Liver (tissue), 9 donors: ENCODE data around the gene CNFN. TPM values are rescaled to one million over a fixed set of nuclear protein-coding genes. Genes with fewer than 3 reads are reported as not detected.

Source experiments
- DNase-seq: peaks from one replicate; pipeline ENCODE4 v3.0.0-alpha.2; 2017; ENCODE audit warnings: low spot score
- H3K27ac ChIP-seq, 2 donors: one replicate each; pipeline ENCODE4 v1.7.0; 2013; ENCODE audit warnings: inconsistent platforms in 2 of 2, low read length in 2 of 2, control low read depth in 1 of 2, low read depth in 1 of 2, mild to moderate bottlenecking in 1 of 2
- H3K27me3 ChIP-seq, 4 donors: one replicate each; pipeline versions ENCODE4 v1.6.1 to v1.7.0; 2013; ENCODE audit warnings: low read length in 3 of 4, inconsistent platforms in 1 of 4, mild to moderate bottlenecking in 1 of 4, moderate library complexity in 1 of 4; ENCODE audit not compliant: control insufficient read depth in 4 of 4, insufficient read depth in 4 of 4
- H3K36me3 ChIP-seq, 4 donors: one replicate each; pipeline versions ENCODE4 v1.6.1 to v1.7.0; 2013; ENCODE audit warnings: low read length in 3 of 4, mild to moderate bottlenecking in 3 of 4, low read depth in 1 of 4, moderate library complexity in 1 of 4; ENCODE audit not compliant: control insufficient read depth in 4 of 4, insufficient read depth in 3 of 4
- H3K4me1 ChIP-seq, 4 donors: one replicate each; pipeline versions ENCODE4 v1.6.1 to v1.7.0; 2013; ENCODE audit warnings: low read length in 3 of 4, mild to moderate bottlenecking in 3 of 4, moderate library complexity in 1 of 4; ENCODE audit not compliant: control insufficient read depth in 4 of 4, insufficient read depth in 4 of 4
- H3K4me3 ChIP-seq, 3 donors: one replicate each; pipeline versions ENCODE4 v1.6.1 to v1.7.0; 2013; ENCODE audit warnings: low read length in 3 of 3, control low read depth in 1 of 3, low read depth in 1 of 3, mild to moderate bottlenecking in 1 of 3
- H3K9ac ChIP-seq, 2 donors: one replicate each; pipeline ENCODE4 v1.7.0; 2013; ENCODE audit warnings: low read length in 2 of 2, mild to moderate bottlenecking in 2 of 2, moderate library complexity in 2 of 2, control low read depth in 1 of 2, low read depth in 1 of 2
- H3K9me3 ChIP-seq, 4 donors: one replicate each; pipeline versions ENCODE4 v1.6.1 to v1.7.0; 2013; ENCODE audit warnings: low read length in 3 of 4; ENCODE audit not compliant: control insufficient read depth in 4 of 4
- ATF3 ChIP-seq: IDR thresholded peaks from 2 replicates; pipeline ENCODE4 v1.6.1; 2016; ENCODE audit warnings: antibody characterized with exemption
- CTCF ChIP-seq: fragments of 150-350 bp; IDR thresholded peaks from 2 replicates; pipeline ENCODE4 v1.5.1; 2017; ENCODE audit warnings: improper control_type of control experiment, low read depth, low read length; ENCODE audit not compliant: missing input control
- FOXA1 ChIP-seq: IDR thresholded peaks from 2 replicates; pipeline ENCODE4 v1.6.1; 2016; ENCODE audit warnings: antibody characterized with exemption
- FOXA2 ChIP-seq: IDR thresholded peaks from 2 replicates; pipeline ENCODE4 v1.6.1; 2016; ENCODE audit warnings: antibody characterized with exemption
- GABPA ChIP-seq, 2 donors: IDR thresholded peaks in 1 of 2; conservative IDR thresholded peaks in 1 of 2; 2 replicates each; pipeline ENCODE4 v1.6.1; 2016; ENCODE audit warnings: antibody characterized with exemption in 2 of 2, mild to moderate bottlenecking in 1 of 2, moderate library complexity in 1 of 2
- HNF4A ChIP-seq, 2 donors: conservative IDR thresholded peaks; 2 replicates each; pipeline ENCODE4 v1.6.1; 2016; ENCODE audit warnings: antibody characterized with exemption in 2 of 2, mild to moderate bottlenecking in 2 of 2
- JUND ChIP-seq, 2 donors: IDR thresholded peaks; 2 replicates each; pipeline ENCODE4 v1.6.1; 2016; ENCODE audit warnings: antibody characterized with exemption in 2 of 2
- NR2F2 ChIP-seq: IDR thresholded peaks from 2 replicates; pipeline ENCODE4 v1.6.1; 2016; ENCODE audit warnings: antibody characterized with exemption
- RAD21 ChIP-seq, 2 donors: IDR thresholded peaks; 2 replicates each; pipeline ENCODE4 v1.6.1; 2016; ENCODE audit warnings: antibody characterized with exemption in 2 of 2, mild to moderate bottlenecking in 2 of 2
- RXRA ChIP-seq, 2 donors: IDR thresholded peaks; 2 replicates each; pipeline ENCODE4 v1.6.1; 2017 to 2018; ENCODE audit warnings: antibody characterized with exemption in 2 of 2, mild to moderate bottlenecking in 1 of 2
- SP1 ChIP-seq: IDR thresholded peaks from 2 replicates; pipeline ENCODE4 v1.6.1; 2018; ENCODE audit warnings: antibody characterized with exemption, mild to moderate bottlenecking
- TAF1 ChIP-seq: conservative IDR thresholded peaks from 2 replicates; pipeline ENCODE4 v1.6.1; 2016; ENCODE audit warnings: antibody characterized with exemption, mild to moderate bottlenecking
- YY1 ChIP-seq: IDR thresholded peaks from 2 replicates; pipeline ENCODE4 v1.6.1; 2016; ENCODE audit warnings: antibody characterized with exemption, mild to moderate bottlenecking
- WGBS: extraction: QIAGEN DNeasy Blood & Tissue Kit; methylation state at CpG from one replicate; pipeline ENCODE4 v1.1.7; 2013; 5-methylcytosine and 5-hydroxymethylcytosine counted together
- polyA plus RNA-seq, 2 donors: library from polyadenylated mRNA; stranded (reverse) in 1 of 2; unstranded in 1 of 2; fragments of 200-250 nt in 1 of 2; fragments of >200 nt in 1 of 2; fragmentation: Nextera tagmentation in 1 of 2; extraction: Ambion mirVana in 1 of 2; gene quantifications; one replicate each; pipeline versions ENCODE4 v1.2.1 to v1.2.3, GENCODE V29; 2013 to 2015
- total RNA-seq, 2 donors: library from RNA; depleted of rRNA; stranded (reverse); fragments of >200 nt; gene quantifications; one replicate each; pipeline ENCODE4 v1.2.3, GENCODE V29; 2014
- TF ChIP-seq, protein P1 (sequence below): IDR thresholded peaks from 2 replicates; pipeline ENCODE4 v1.6.1; 2016; ENCODE audit warnings: antibody characterized with exemption
- TF ChIP-seq, protein P2 (sequence below): IDR thresholded peaks from 2 replicates; pipeline ENCODE4 v1.6.1; 2016; ENCODE audit warnings: antibody characterized with exemption
- donor health status: healthy.
- donor health status: healthy.
- donor health status: healthy.
- donor health status: healthy.
- donor health status: healthy.

Gene CNFN
- total and polyA plus RNA-seq, 4 donors = 0.57 to 1.2 TPM; not detected in 2

DNA sequence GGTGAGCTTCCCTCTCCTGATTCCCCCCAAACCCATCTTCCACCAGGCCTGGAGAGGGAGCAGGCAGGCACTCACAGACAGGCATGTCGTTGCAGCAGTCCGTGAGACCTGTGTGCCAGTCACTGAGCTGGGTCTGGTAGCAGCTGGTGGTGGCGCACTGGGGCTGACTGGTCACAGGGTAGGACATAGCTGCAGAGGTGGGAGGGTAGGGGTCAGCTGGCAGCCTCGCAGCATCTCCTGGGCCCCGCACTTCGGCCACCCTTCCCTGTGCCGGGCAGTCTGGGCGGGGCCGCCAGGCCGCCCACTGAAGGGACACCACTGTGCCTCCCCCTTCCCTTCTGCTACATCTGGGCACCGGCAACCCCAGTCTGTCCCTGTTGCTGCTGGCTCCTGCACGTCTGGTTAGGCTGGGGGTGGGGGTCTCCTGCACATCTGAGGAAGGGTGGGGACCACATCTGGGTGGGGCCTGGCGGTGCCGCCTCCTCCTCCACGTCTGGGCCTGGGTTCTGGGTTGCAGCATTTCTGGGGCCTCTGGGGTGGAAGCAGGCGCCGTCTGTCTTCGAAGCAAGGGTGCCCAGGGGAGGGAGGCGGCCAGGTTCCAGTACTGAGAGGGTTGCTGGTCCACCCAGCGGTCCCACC is 1.1 kb downstream of the CNFN start:
- H3K4me1 ChIP-seq = peaks cover 0 to 5% (median 4%) of the 10 kb centered on the region in 4 donors
- 75% methylated on average over 20 of the region's 20 CpGs for WGBS
- H3K9me3 ChIP-seq = no peaks in the 10 kb centered on the region
- no peak overlapping the region for H3K27ac ChIP-seq
- no peak for TF ChIP-seq JUND (IDR thresholded peaks at IDR 0.05)
- TF ChIP-seq RXRA (IDR thresholded peaks at IDR 0.05) = no peak
- DNase-seq = no peak
- H3K4me3 ChIP-seq = no peak overlapping the region
- H3K27me3 ChIP-seq = peaks cover 0 to 6% (median 0%) of the 10 kb centered on the region in 4 donors
- no peaks in the 10 kb centered on the region for H3K36me3 ChIP-seq
- H3K9ac ChIP-seq = no peak overlapping the region

DNA sequence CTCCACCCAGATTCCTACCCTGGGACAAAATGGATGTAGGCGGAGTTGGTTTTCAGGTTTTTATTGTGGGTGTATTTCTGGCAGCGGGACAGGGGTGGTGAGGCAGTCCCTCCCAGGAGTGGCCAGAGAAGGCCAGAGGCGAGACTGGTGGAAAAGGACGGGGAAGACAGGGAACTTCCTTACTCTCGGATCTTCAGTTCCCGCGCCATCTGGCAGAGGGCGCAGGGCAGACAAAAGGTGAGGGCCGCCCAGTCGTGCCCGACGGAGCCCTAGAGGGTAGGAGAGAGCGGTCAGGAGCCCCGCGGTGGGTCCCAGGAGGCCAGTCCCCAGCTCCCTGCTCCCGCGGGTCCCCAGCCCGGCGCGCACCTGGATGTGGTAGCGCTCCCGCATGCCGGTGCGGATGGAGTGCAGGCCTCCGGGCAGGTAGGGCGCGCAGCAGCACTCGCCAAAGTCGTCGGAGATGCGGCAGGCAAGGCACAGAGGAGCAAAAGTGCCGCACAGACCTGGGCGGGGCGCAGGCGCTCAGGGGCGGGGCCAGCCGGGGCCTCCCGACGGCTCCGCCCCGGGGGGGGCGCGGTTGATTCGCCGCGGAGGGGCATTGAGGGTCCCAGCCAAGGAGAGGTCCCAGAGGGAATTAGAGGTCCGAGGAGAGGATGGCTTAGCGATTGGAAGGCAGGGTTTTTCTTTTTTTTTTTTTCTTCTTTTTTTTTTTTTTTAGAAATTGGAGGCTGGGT is 3.0 kb downstream of the CNFN start:
- 4% methylated on average over 48 of the region's 48 CpGs for WGBS
- Histone ChIP-seq H3K27ac (no peak overlapping the region), H3K36me3 (no peaks in the 10 kb centered on the region), H3K27me3 (peaks cover 0 to 6% (median 0%) of the 10 kb centered on the region in 4 donors), H3K9ac (no peak overlapping the region), H3K4me3 (peak overlapping the region in 2 of 3 donors; percentile 29 to 33), H3K4me1 (peaks cover 0 to 5% (median 4%) of the 10 kb centered on the region in 4 donors), H3K9me3 (no peaks in the 10 kb centered on the region)
- TF ChIP-seq RAD21 (IDR thresholded peaks at IDR 0.05) (peak; percentile 49 to 68), GABPA (IDR thresholded peaks at IDR 0.05 in 1 of 2, conservative IDR thresholded peaks at IDR 0.05 in 1 of 2) (no peak), YY1 (no peak), RXRA (IDR thresholded peaks at IDR 0.05) (peak in 1 of 2 donors; percentile 12), FOXA1 (no peak), JUND (IDR thresholded peaks at IDR 0.05) (no peak), TAF1 (no peak), NR2F2 (no peak), SP1 (no peak), CTCF (peak; percentile 40), HNF4A (conservative IDR thresholded peaks at IDR 0.05) (no peak), FOXA2 (no peak), ATF3 (no peak)
- TF ChIP-seq, protein P1, sequence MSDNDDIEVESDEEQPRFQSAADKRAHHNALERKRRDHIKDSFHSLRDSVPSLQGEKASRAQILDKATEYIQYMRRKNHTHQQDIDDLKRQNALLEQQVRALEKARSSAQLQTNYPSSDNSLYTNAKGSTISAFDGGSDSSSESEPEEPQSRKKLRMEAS = no peak
- TF ChIP-seq, protein P2, sequence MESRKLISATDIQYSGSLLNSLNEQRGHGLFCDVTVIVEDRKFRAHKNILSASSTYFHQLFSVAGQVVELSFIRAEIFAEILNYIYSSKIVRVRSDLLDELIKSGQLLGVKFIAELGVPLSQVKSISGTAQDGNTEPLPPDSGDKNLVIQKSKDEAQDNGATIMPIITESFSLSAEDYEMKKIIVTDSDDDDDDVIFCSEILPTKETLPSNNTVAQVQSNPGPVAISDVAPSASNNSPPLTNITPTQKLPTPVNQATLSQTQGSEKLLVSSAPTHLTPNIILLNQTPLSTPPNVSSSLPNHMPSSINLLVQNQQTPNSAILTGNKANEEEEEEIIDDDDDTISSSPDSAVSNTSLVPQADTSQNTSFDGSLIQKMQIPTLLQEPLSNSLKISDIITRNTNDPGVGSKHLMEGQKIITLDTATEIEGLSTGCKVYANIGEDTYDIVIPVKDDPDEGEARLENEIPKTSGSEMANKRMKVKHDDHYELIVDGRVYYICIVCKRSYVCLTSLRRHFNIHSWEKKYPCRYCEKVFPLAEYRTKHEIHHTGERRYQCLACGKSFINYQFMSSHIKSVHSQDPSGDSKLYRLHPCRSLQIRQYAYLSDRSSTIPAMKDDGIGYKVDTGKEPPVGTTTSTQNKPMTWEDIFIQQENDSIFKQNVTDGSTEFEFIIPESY = no peak
- peak; percentile 55 for DNase-seq
